K562 (cell line): Measurements from ENCODE around the gene TEX14. TPM values are rescaled to one million over a fixed set of nuclear protein-coding genes. Genes with fewer than 3 reads are reported as not detected.

Experiments
- ARNT ChIP-seq, 2 experiments: fragments of 450-650 bp; IDR thresholded peaks; 2 replicates each; pipeline ENCODE4 v1.6.1; 2016; ENCODE audit warnings: mild to moderate bottlenecking in 1 of 2
- DPF2 ChIP-seq: fragments of 450-650 bp; IDR thresholded peaks from 2 replicates; pipeline ENCODE4 v1.6.1; 2016
- EZH2 ChIP-seq: IDR thresholded peaks from 2 replicates; pipeline ENCODE4 v1.6.1; 2012; ENCODE audit warnings: low read depth, mild to moderate bottlenecking, inconsistent platforms, low read length, borderline replicate concordance
- FOXK1 ChIP-seq: sonication (generic); formaldehyde crosslinking; IDR thresholded peaks from 2 replicates; pipeline ENCODE4 v1.8.0; 2022; ENCODE audit warnings: missing genetic modification reagents, mild to moderate bottlenecking, borderline replicate concordance
- HLTF ChIP-seq: fragments of 450-650 bp; IDR thresholded peaks from 2 replicates; pipeline ENCODE4 v1.6.1; 2016
- HNRNPLL ChIP-seq: fragments of 200-400 bp; formaldehyde crosslinking; IDR thresholded peaks from 2 replicates; pipeline ENCODE4 v1.6.1; 2017; ENCODE audit warnings: low read length, low read depth, mild to moderate bottlenecking; ENCODE audit not compliant: poor library complexity, severe bottlenecking
- ILF3 ChIP-seq: fragments of 450-650 bp; IDR thresholded peaks from 2 replicates; pipeline ENCODE4 v1.6.1; 2018; ENCODE audit warnings: antibody characterized with exemption, mild to moderate bottlenecking, moderate library complexity, borderline replicate concordance
- NR2F6 ChIP-seq: fragments of 450-650 bp; formaldehyde crosslinking; IDR thresholded peaks from 2 replicates; pipeline ENCODE4 v1.4.0; 2020; ENCODE audit warnings: mild to moderate bottlenecking
- STAT5B ChIP-seq: fragments of 250-450 bp; sonication (Bioruptor Pico); IDR thresholded peaks from 2 replicates; pipeline ENCODE4 v1.8.0; 2021; ENCODE audit warnings: mild to moderate bottlenecking, inconsistent platforms
- ZNF311 ChIP-seq: fragments of 250-450 bp; sonication (Bioruptor Pico); IDR thresholded peaks from 2 replicates; pipeline ENCODE4 v1.4.0; 2020; ENCODE audit warnings: mild to moderate bottlenecking, moderate library complexity
- ZNF609 ChIP-seq: sonication (generic); formaldehyde crosslinking; IDR thresholded peaks from 2 replicates; pipeline ENCODE4 v1.8.1; 2023; ENCODE audit warnings: missing genetic modification reagents, mild to moderate bottlenecking, borderline replicate concordance
- ZNF766 ChIP-seq: fragments of 200-800 bp; sonication (Bioruptor generic); conservative IDR thresholded peaks from 2 replicates; pipeline ENCODE4 v1.6.1; 2016; ENCODE audit warnings: missing genetic modification characterization, missing compliant biosample characterization
- polyA plus RNA-seq, 8 experiments: library from polyadenylated mRNA; depleted of rRNA in 4 of 8; stranded (reverse) in 5 of 8; unstranded in 3 of 8; fragments of >200 nt; fragmentation: Nextera tagmentation in 2 of 8; fragmentation: Illumina TruSeq in 1 of 8; extraction: Ambion mirVana in 2 of 8; extraction: Trizol in 1 of 8; gene quantifications; 2 replicates each; pipeline versions ENCODE4 v1.2.1 to v1.2.3, GENCODE V29; 2011 to 2014; ENCODE audit warnings: inconsistent platforms in 1 of 8, missing spikeins in 1 of 8
- total RNA-seq, 7 experiments: library from RNA; depleted of rRNA in 6 of 7; stranded (reverse); fragments of >200 nt in 6 of 7; fragmentation: Illumina TruSeq in 2 of 7; extraction: Trizol in 2 of 7; gene quantifications; 2 replicates each; pipeline versions ENCODE4 v1.2.1 to v1.2.3, GENCODE V29; 2011 to 2021; ENCODE audit warnings: low replicate concordance in 1 of 7
- TF ChIP-seq, protein P1 (sequence below), 2 experiments: fragments of 450-650 bp in 1 of 2; sonication (generic) in 1 of 2; formaldehyde crosslinking in 1 of 2; IDR thresholded peaks; 2 replicates each; pipeline versions ENCODE4 v1.7.1 to v1.9.0; 2016 to 2022; ENCODE audit warnings: inconsistent platforms in 1 of 2, mild to moderate bottlenecking in 1 of 2, missing genetic modification reagents in 1 of 2

The TEX14 gene
- total and polyA plus RNA-seq, 9 of the 15 experiments (the other 6 are each of a cell fraction or from before 2014, with no cell fraction given): 0.05 to 0.12 (median 0.09) TPM; not detected in 1

DNA sequence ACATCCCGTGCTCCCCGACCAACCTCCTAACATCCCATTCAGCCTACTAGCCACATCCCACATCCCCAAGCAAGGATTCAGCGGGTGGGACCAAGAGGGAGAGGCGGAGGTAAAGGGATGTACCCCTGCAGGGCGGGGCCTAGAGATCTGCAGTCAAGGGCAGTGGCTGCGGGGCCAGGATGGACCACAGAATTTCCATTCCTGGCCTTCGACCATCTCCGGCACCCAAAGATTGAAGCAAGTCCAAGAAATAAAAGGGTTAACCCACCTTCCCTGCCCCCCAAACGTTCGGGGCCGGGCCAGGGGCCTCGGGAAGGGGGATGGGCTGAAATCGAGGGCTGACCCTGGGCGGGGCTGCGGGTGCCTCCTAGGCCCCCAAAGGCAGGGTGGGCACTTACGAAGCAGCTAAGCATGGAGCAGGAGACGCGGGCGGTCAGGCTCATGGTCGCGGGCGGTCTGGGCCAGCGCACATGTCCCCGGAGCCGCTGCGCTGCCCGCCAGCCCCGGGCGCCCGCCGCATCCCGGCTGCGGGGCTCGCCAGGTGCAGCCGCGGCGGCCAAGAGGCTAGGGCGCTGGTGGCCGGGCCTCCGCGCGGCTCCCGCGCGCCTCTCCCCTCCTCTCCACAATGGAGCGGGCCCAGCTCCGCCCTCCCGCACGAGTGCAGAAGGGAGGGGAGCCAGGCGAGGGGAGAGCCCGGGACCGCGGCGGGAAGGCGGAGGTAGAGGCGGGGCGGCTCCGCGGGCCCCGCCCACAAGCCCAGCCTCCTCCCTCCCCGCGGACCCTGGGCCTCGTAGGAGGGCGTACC, 177.7 kb downstream of the TEX14 start, which contains the start of gene MTMR4 (continued):
- TF ChIP-seq, protein P1, sequence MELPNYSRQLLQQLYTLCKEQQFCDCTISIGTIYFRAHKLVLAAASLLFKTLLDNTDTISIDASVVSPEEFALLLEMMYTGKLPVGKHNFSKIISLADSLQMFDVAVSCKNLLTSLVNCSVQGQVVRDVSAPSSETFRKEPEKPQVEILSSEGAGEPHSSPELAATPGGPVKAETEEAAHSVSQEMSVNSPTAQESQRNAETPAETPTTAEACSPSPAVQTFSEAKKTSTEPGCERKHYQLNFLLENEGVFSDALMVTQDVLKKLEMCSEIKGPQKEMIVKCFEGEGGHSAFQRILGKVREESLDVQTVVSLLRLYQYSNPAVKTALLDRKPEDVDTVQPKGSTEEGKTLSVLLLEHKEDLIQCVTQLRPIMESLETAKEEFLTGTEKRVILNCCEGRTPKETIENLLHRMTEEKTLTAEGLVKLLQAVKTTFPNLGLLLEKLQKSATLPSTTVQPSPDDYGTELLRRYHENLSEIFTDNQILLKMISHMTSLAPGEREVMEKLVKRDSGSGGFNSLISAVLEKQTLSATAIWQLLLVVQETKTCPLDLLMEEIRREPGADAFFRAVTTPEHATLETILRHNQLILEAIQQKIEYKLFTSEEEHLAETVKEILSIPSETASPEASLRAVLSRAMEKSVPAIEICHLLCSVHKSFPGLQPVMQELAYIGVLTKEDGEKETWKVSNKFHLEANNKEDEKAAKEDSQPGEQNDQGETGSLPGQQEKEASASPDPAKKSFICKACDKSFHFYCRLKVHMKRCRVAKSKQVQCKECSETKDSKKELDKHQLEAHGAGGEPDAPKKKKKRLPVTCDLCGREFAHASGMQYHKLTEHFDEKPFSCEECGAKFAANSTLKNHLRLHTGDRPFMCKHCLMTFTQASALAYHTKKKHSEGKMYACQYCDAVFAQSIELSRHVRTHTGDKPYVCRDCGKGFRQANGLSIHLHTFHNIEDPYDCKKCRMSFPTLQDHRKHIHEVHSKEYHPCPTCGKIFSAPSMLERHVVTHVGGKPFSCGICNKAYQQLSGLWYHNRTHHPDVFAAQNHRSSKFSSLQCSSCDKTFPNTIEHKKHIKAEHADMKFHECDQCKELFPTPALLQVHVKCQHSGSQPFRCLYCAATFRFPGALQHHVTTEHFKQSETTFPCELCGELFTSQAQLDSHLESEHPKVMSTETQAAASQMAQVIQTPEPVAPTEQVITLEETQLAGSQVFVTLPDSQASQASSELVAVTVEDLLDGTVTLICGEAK (IDR thresholded peaks at IDR 0.05): no peak
- TF ChIP-seq, protein P1 (CRISPR knock-in tag; IDR thresholded peaks at IDR 0.05): no peak
- TF ChIP-seq HNRNPLL (no peak), ILF3 (no peak), DPF2 (no peak), NR2F6 (CRISPR knock-in tag) (no peak), HLTF (no peak), ARNT (IDR thresholded peaks at IDR 0.05) (no peak), FOXK1 (CRISPR knock-in tag) (no peak), ZNF609 (no peak), ZNF766 (CRISPR knock-in tag) (no peak), ZNF311 (CRISPR knock-in tag) (no peak), STAT5B (no peak), EZH2 (no peak)
